ENCODE measurements around the gene GZMB. TPM values are rescaled to one million over a fixed set of nuclear protein-coding genes. Genes with fewer than 3 reads are reported as not detected.

Gene GZMB
- total RNA-seq, 4 donors from 2014 or later = 0.62 TPM; not detected in 3

GRCh38 chr14:24673059-24673458 lies 39.1 kb upstream of the GZMB start:
- ATAC-seq = no peak
- in situ Hi-C loops (cut with MboI; ENCODE audit: low sequenced_read_pairs in 4 of 4) = no loop called here
- intact Hi-C loops (cut with DNase I; ENCODE audit: low total_unique reads) = no loop called here

DNA sequence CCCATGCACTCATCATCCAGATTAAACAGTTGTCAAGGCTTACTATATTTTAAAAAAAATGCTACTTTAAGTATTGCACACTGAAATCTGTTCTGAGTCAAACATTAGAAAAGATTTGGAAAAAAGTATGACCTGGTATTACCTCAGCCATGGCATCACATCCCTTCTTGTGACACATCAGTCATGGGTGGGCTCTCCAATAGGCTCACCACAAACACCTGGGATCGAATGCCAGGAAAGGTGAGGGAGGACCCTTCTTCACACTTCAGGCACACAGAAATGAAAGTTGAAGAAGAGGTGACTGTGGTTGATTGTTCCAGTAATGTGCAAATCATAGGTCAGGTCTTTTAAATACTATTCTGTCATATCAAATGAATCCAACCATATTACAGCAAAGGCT lies 36.6 kb upstream of the GZMB start:
- no peaks in the 10 kb centered on the region for H3K27me3 ChIP-seq
- in situ Hi-C loops (cut with MboI; ENCODE audit: low sequenced_read_pairs in 4 of 4) = no loop called here
- H3K36me3 ChIP-seq = no peaks in the 10 kb centered on the region

More at GRCh38 chr14:24673059-24673458, 39.1 kb upstream of the GZMB start:
- H3K27ac ChIP-seq = no peak overlapping the region
- no peak overlapping the region for H3K4me3 ChIP-seq
- TF ChIP-seq POLR2A (IDR thresholded peaks at IDR 0.05) (no peak), CTCF (IDR thresholded peaks at IDR 0.05 in 4 of 5, conservative IDR thresholded peaks at IDR 0.05 in 1 of 5) (no peak)
- no peak for DNase-seq
- H3K27me3 ChIP-seq = no peaks in the 10 kb centered on the region
- peaks cover 0 to 3% of the 10 kb centered on the region in 2 donors for H3K4me1 ChIP-seq
- no peaks in the 10 kb centered on the region for H3K9me3 ChIP-seq
- no peaks in the 10 kb centered on the region for H3K36me3 ChIP-seq

DNA sequence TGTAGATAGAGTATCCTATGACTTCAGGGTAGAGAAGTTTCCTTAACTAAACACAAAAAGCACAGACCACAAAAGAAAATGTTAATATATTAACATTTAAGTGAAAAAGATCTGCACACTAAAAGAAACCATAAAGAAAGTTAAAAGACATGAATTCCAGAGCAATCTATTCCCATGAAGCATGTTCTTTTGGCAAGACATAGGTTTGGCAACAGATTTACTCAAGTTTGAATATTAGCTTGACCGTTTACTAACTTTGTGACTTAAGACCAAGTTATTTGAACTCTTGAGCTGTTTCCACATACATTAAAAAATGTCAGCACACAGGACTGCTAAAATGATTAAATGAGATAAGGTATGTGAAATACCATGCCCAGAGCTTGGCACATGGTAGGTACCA lies 35.7 kb upstream of the GZMB start:
- H3K27ac ChIP-seq = no peak overlapping the region
- ATAC-seq = no peak
- H3K27me3 ChIP-seq = no peaks in the 10 kb centered on the region
- H3K4me1 ChIP-seq = peaks cover 0 to 2% of the 10 kb centered on the region in 2 donors
- in situ Hi-C loops (cut with MboI; ENCODE audit: low sequenced_read_pairs in 4 of 4) (no loop called here), intact Hi-C loops (cut with DNase I; ENCODE audit: low total_unique reads) (no loop called here)
- no peak for DNase-seq
- H3K9me3 ChIP-seq = no peaks in the 10 kb centered on the region
- H3K36me3 ChIP-seq = no peaks in the 10 kb centered on the region
- no peak overlapping the region for H3K4me3 ChIP-seq
- no peak for TF ChIP-seq CTCF (IDR thresholded peaks at IDR 0.05 in 4 of 5, conservative IDR thresholded peaks at IDR 0.05 in 1 of 5)
- no peak for TF ChIP-seq POLR2A (IDR thresholded peaks at IDR 0.05)

More for the DNA sequence above, 36.6 kb upstream of the GZMB start:
- no peaks in the 10 kb centered on the region for H3K9me3 ChIP-seq
- ATAC-seq (no peak), DNase-seq (no peak)
- no peak overlapping the region for H3K4me3 ChIP-seq
- no peak overlapping the region for H3K27ac ChIP-seq
- TF ChIP-seq POLR2A (IDR thresholded peaks at IDR 0.05) (no peak), CTCF (IDR thresholded peaks at IDR 0.05 in 4 of 5, conservative IDR thresholded peaks at IDR 0.05 in 1 of 5) (no peak)
- peaks cover 0 to 3% of the 10 kb centered on the region in 2 donors for H3K4me1 ChIP-seq
- intact Hi-C loops (cut with DNase I; ENCODE audit: low total_unique reads) = no loop called here

DNA sequence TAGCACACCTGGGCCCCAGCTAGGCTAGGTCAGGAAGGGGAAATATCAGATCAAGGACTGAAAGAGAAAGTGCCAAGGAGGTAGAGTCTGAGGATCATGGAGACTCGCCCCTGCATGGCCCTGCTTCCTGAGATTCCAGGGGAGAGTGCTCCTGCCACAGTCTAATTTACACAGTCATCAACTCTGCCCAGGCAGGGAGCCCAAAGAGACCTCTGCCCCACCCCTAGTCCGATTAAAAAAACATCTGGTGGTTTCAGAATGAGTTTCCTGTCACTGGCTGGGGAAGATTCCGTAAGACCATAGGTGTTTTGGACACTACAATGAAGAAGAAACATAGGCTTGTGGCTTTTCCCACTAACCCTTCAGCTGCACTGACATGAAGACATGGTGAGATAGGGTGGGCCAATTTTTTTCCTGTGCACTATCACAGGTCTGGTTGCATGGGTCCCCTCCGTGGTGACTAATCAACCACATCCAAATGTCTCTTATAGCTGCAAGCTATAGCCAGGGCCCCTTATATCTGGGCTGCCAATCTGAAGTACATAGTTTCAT lies 31.5 kb upstream of the GZMB start:
- ATAC-seq (no peak), DNase-seq (no peak)
- Histone ChIP-seq H3K4me1 (peaks cover 0 to 3% of the 10 kb centered on the region in 2 donors), H3K27me3 (no peaks in the 10 kb centered on the region), H3K36me3 (no peaks in the 10 kb centered on the region), H3K9me3 (no peaks in the 10 kb centered on the region), H3K4me3 (no peak overlapping the region), H3K27ac (no peak overlapping the region)
- intact Hi-C loops (cut with DNase I; ENCODE audit: low total_unique reads) = no loop called here
- in situ Hi-C loops (cut with MboI; ENCODE audit: low sequenced_read_pairs in 4 of 4) = no loop called here
- TF ChIP-seq CTCF (IDR thresholded peaks at IDR 0.05 in 4 of 5, conservative IDR thresholded peaks at IDR 0.05 in 1 of 5) (no peak), POLR2A (IDR thresholded peaks at IDR 0.05) (no peak)

GRCh38 chr14:24664366-24664765 lies 30.4 kb upstream of the GZMB start:
- no peak for TF ChIP-seq CTCF (IDR thresholded peaks at IDR 0.05 in 4 of 5, conservative IDR thresholded peaks at IDR 0.05 in 1 of 5)
- no peak for TF ChIP-seq POLR2A (IDR thresholded peaks at IDR 0.05)
- intact Hi-C loops (cut with DNase I; ENCODE audit: low total_unique reads) = no loop called here
- no peaks in the 10 kb centered on the region for H3K27me3 ChIP-seq
- no peak overlapping the region for H3K27ac ChIP-seq
- H3K36me3 ChIP-seq = no peaks in the 10 kb centered on the region
- DNase-seq = no peak
- H3K4me1 ChIP-seq = peaks cover 0 to 3% of the 10 kb centered on the region in 2 donors
- in situ Hi-C loops (cut with MboI; ENCODE audit: low sequenced_read_pairs in 4 of 4) = no loop called here
- no peak overlapping the region for H3K4me3 ChIP-seq
- H3K9me3 ChIP-seq = no peaks in the 10 kb centered on the region
- no peak for ATAC-seq
